Measurements from ENCODE around the gene RHBDL2. TPM values are rescaled to one million over a fixed set of nuclear protein-coding genes. Genes with fewer than 3 reads are reported as not detected.

Gene RHBDL2
- total and polyA plus RNA-seq, 2 of the 4 experiments (the other 2 are of a cell fraction), result 0.36 to 0.38 TPM

GRCh38 chr1:38926091-38926490, 15.5 kb downstream of the RHBDL2 start:
- H4K91ac ChIP-seq (ENCODE audit: insufficient read depth, low read depth, low read length), result no peak overlapping the region
- H4K8ac ChIP-seq (ENCODE audit: low read depth in 2 of 2, low read length in 2 of 2), result no peak overlapping the region
- no peak overlapping the region for H3K18ac ChIP-seq (ENCODE audit: low read depth, low read length)
- no peak overlapping the region for H2BK5ac ChIP-seq (ENCODE audit: low read depth, low read length, poor library complexity, severe bottlenecking)
- no peak overlapping the region for H4K5ac ChIP-seq (ENCODE audit: low read depth, low read length)
- H2AFZ ChIP-seq (replicated peaks; ENCODE audit: low read length, poor library complexity), result no peak overlapping the region
- no peak overlapping the region for H3K23ac ChIP-seq (ENCODE audit: low read depth, low read length)
- H2AK9ac ChIP-seq (replicated peaks; ENCODE audit: low read depth, low read length, poor library complexity), result no peak overlapping the region
- intact Hi-C loops (cut with micrococcal nuclease) (no loop called here), dilution Hi-C loops (cut with HindIII; ENCODE audit: low sequenced_read_pairs, unreplicated experiment) (no loop called here), in situ Hi-C loops (cut with MboI; ENCODE audit: low sequenced_read_pairs) (no loop called here)
- no peak overlapping the region for H3K4me3 ChIP-seq (ENCODE audit: insufficient read depth, low read depth, low read length)
- H3K56ac ChIP-seq (ENCODE audit: extremely low read depth, insufficient read depth, low read length), result no peak overlapping the region
- CTCF ChIA-PET, result no interaction called here
- no peak for ATAC-seq (ENCODE audit: low read depth)
- no peaks in the 10 kb centered on the region for H3K79me1 ChIP-seq (ENCODE audit: low read depth in 1 of 2, low read length in 2 of 2)
- H3K9ac ChIP-seq (ENCODE audit: low read depth, low read length), result no peak overlapping the region
- WGBS, 2 experiments (ENCODE audit: extremely low coverage in 2 of 2, insufficient read length in 1 of 2), result 90% methylated on average over 2 of the region's 3 CpGs; no CpG with 5 or more reads in 1 of the 2 experiments
- no peak overlapping the region for H2AK5ac ChIP-seq (ENCODE audit: low read depth, low read length)
- H3K4ac ChIP-seq (ENCODE audit: low read depth, low read length), result no peak overlapping the region
- no peaks in the 10 kb centered on the region for H3K9me3 ChIP-seq (ENCODE audit: control insufficient read depth, insufficient read depth, low read length)
- H3K27ac ChIP-seq (ENCODE audit: insufficient read depth, low read length), result no peak overlapping the region
- no TSS peak for BruUV-seq (replicated peaks)
- DNase-seq, result no peak
- no peak overlapping the region for H3K4me2 ChIP-seq (ENCODE audit: low read depth, low read length)
- TF ChIP-seq RAD21 (IDR thresholded peaks at IDR 0.05; ENCODE audit: low read length) (no peak), FOS (IDR thresholded peaks at IDR 0.05; ENCODE audit: low read depth, low read length) (no peak), POLR2A (IDR thresholded peaks at IDR 0.05; ENCODE audit: low read depth, low read length) (no peak), CHD1 (IDR thresholded peaks at IDR 0.05; ENCODE audit: low read depth, low read length) (no peak), MAZ (IDR thresholded peaks at IDR 0.05; ENCODE audit: borderline replicate concordance, low read depth, low read length) (no peak), NFE2L2 (IDR thresholded peaks at IDR 0.05; ENCODE audit: low read depth, low read length) (no peak), MAFK (IDR thresholded peaks at IDR 0.05; ENCODE audit: low read depth, low read length) (no peak), CTCF (conservative IDR thresholded peaks at IDR 0.05; ENCODE audit: low read depth, low read length) (no peak), CEBPB (IDR thresholded peaks at IDR 0.05; ENCODE audit: low read depth, low read length) (no peak), USF2 (IDR thresholded peaks at IDR 0.05; ENCODE audit: low read depth, low read length) (no peak)
- POLR2A ChIA-PET (ENCODE audit: unreplicated experiment), result no interaction called here
- no peak overlapping the region for H3K14ac ChIP-seq (replicated peaks; ENCODE audit: low read depth, low read length)
- no peak overlapping the region for H2BK15ac ChIP-seq (ENCODE audit: low read depth, low read length)
- no peaks in the 10 kb centered on the region for H3K9me1 ChIP-seq (ENCODE audit: insufficient read depth, low read length)
- no peaks in the 10 kb centered on the region for H3K4me1 ChIP-seq (ENCODE audit: control insufficient read depth, insufficient read depth, low read length)
- no peak overlapping the region for H2BK20ac ChIP-seq (ENCODE audit: low read depth, low read length)
- H3K36me3 ChIP-seq (ENCODE audit: control insufficient read depth, insufficient read depth, low read length), result no peaks in the 10 kb centered on the region; the same call in 1 of the 2 replicates
- no peaks in the 10 kb centered on the region for H3K27me3 ChIP-seq (ENCODE audit: control insufficient read depth, insufficient read depth, low read length)
- no peaks in the 10 kb centered on the region for H4K20me1 ChIP-seq (ENCODE audit: insufficient read depth, low read length)
- H2BK120ac ChIP-seq (ENCODE audit: low read depth, low read length), result no peak overlapping the region

Measured in IMR-90 (cell line).